Measurements from ENCODE around the gene RRP8. TPM values are rescaled to one million over a fixed set of nuclear protein-coding genes. Genes with fewer than 3 reads are reported as not detected.

RRP8 gene
- total and polyA plus RNA-seq, 9 of the 15 experiments (the other 6 are each of a cell fraction or from before 2014, with no cell fraction given) = 5.7 to 47.3 (median 32.6) TPM

DNA sequence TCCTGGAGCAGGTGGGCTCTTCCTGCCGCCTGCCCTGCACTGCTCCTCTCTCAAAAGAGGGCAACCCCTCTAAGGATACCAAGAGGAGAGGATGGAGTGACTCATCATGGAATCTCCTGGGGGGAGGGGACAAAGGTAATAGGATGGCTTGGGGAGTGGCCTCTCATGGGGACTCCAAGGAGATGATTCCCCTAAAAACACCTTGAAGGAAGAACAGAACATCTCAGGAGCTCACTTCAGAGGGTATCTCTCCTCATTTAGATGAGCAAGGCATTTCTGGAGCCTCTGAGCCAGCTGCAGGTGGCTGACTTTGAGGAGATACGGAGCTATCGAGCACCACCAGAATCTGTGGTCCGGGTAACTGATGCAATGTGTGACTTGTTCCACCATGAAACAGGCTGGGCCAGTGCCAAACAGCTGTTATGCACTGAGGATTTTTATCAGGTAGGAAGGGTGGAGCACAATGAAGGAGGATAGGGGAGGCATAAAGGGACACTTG is 40.2 kb downstream of the RRP8 start (continued):
- no peak for TF ChIP-seq ZNF780A (CRISPR knock-in tag; IDR thresholded peaks at IDR 0.05)
- peak; percentile 91 for TF ChIP-seq HDAC2 (IDR thresholded peaks at IDR 0.05)
- no peak for TF ChIP-seq MIER1 (IDR thresholded peaks at IDR 0.05; ENCODE audit: low read depth)
- no peak for TF ChIP-seq E2F3 (CRISPR knock-in tag; IDR thresholded peaks at IDR 0.05)
- TF ChIP-seq CTBP1 (IDR thresholded peaks at IDR 0.05; ENCODE audit: borderline replicate concordance) = peak; percentile 99
- TF ChIP-seq, protein P1, sequence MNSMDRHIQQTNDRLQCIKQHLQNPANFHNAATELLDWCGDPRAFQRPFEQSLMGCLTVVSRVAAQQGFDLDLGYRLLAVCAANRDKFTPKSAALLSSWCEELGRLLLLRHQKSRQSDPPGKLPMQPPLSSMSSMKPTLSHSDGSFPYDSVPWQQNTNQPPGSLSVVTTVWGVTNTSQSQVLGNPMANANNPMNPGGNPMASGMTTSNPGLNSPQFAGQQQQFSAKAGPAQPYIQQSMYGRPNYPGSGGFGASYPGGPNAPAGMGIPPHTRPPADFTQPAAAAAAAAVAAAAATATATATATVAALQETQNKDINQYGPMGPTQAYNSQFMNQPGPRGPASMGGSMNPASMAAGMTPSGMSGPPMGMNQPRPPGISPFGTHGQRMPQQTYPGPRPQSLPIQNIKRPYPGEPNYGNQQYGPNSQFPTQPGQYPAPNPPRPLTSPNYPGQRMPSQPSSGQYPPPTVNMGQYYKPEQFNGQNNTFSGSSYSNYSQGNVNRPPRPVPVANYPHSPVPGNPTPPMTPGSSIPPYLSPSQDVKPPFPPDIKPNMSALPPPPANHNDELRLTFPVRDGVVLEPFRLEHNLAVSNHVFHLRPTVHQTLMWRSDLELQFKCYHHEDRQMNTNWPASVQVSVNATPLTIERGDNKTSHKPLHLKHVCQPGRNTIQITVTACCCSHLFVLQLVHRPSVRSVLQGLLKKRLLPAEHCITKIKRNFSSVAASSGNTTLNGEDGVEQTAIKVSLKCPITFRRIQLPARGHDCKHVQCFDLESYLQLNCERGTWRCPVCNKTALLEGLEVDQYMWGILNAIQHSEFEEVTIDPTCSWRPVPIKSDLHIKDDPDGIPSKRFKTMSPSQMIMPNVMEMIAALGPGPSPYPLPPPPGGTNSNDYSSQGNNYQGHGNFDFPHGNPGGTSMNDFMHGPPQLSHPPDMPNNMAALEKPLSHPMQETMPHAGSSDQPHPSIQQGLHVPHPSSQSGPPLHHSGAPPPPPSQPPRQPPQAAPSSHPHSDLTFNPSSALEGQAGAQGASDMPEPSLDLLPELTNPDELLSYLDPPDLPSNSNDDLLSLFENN (IDR thresholded peaks at IDR 0.05; ENCODE audit: low read depth in 2 of 2, low read length in 2 of 2) = peak in 1 of 2 experiments; percentile 87; a peak in 2 of 4 replicates
- TF ChIP-seq EZH2 (IDR thresholded peaks at IDR 0.05; ENCODE audit: borderline replicate concordance, low read depth, low read length) = no peak
- TF ChIP-seq, protein P2, sequence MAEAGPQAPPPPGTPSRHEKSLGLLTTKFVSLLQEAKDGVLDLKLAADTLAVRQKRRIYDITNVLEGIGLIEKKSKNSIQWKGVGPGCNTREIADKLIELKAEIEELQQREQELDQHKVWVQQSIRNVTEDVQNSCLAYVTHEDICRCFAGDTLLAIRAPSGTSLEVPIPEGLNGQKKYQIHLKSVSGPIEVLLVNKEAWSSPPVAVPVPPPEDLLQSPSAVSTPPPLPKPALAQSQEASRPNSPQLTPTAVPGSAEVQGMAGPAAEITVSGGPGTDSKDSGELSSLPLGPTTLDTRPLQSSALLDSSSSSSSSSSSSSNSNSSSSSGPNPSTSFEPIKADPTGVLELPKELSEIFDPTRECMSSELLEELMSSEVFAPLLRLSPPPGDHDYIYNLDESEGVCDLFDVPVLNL (CRISPR knock-in tag; IDR thresholded peaks at IDR 0.05; ENCODE audit: low read depth) = no peak
- TF ChIP-seq ZFP30 (CRISPR knock-in tag; IDR thresholded peaks at IDR 0.05; ENCODE audit: borderline replicate concordance) = no peak
- no peak for TF ChIP-seq NFRKB (IDR thresholded peaks at IDR 0.05; ENCODE audit: low read depth)
- TF ChIP-seq ZNF134 (CRISPR knock-in tag; conservative IDR thresholded peaks at IDR 0.05) = no peak
- TF ChIP-seq PURB (CRISPR knock-in tag; IDR thresholded peaks at IDR 0.05; ENCODE audit: low read depth) = no peak
- no peak for TF ChIP-seq ZFP36 (IDR thresholded peaks at IDR 0.05; ENCODE audit: low read depth, low read length, partially characterized antibody)
- TF ChIP-seq C11orf30 (IDR thresholded peaks at IDR 0.05; ENCODE audit: low read depth) = peak; percentile 60
- peak; percentile 89 for TF ChIP-seq SMAD4 (CRISPR knock-in tag; conservative IDR thresholded peaks at IDR 0.05)
- TF ChIP-seq ZNF696 (CRISPR knock-in tag; conservative IDR thresholded peaks at IDR 0.05) = no peak
- no peak for TF ChIP-seq SRF (CRISPR knock-in tag; IDR thresholded peaks at IDR 0.05)
- peak; percentile 66 for TF ChIP-seq JUND (IDR thresholded peaks at IDR 0.05; ENCODE audit: borderline replicate concordance, low read depth, low read length)
- peak; percentile 71; the same call in 2 of the 3 replicates for TF ChIP-seq JUND (tag; IDR thresholded peaks at IDR 0.05; ENCODE audit: borderline replicate concordance, low read depth, low read length)
- no peak; a peak in 1 of 4 replicates for TF ChIP-seq NRF1 (conservative IDR thresholded peaks at IDR 0.05 in 1 of 2, IDR thresholded peaks at IDR 0.05 in 1 of 2)
- TF ChIP-seq ZNF282 (CRISPR knock-in tag; IDR thresholded peaks at IDR 0.05) = no peak
- TF ChIP-seq ZNF121 (CRISPR knock-in tag; conservative IDR thresholded peaks at IDR 0.05) = no peak
- TF ChIP-seq PCBP1 (IDR thresholded peaks at IDR 0.05; ENCODE audit: low read depth, low read length, poor library complexity, severe bottlenecking) = no peak
- TF ChIP-seq, protein P3, sequence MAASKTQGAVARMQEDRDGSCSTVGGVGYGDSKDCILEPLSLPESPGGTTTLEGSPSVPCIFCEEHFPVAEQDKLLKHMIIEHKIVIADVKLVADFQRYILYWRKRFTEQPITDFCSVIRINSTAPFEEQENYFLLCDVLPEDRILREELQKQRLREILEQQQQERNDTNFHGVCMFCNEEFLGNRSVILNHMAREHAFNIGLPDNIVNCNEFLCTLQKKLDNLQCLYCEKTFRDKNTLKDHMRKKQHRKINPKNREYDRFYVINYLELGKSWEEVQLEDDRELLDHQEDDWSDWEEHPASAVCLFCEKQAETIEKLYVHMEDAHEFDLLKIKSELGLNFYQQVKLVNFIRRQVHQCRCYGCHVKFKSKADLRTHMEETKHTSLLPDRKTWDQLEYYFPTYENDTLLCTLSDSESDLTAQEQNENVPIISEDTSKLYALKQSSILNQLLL (CRISPR knock-in tag; IDR thresholded peaks at IDR 0.05; ENCODE audit: borderline replicate concordance) = no peak
- TF ChIP-seq ATF1 (CRISPR knock-in tag; IDR thresholded peaks at IDR 0.05) = no peak
- TF ChIP-seq ATF1 (tag; IDR thresholded peaks at IDR 0.05) = 0 out of 2 replicates have a peak, but pooled peaks have one; percentile 27

Data from K562 (cell line).